Skeletal muscle tissue (tissue), 4 donors: ENCODE data around the gene CYFIP2. TPM values are rescaled to one million over a fixed set of nuclear protein-coding genes. Genes with fewer than 3 reads are reported as not detected.

Experiments
- H3K27ac ChIP-seq: one replicate; pipeline ENCODE4 v1.7.0; 2013; ENCODE audit warnings: mild to moderate bottlenecking, low read depth, low read length, inconsistent platforms
- H3K27me3 ChIP-seq, 3 donors: one replicate each; pipeline ENCODE4 v1.7.0; 2013; ENCODE audit warnings: low read length in 3 of 3; ENCODE audit not compliant: control insufficient read depth in 3 of 3, insufficient read depth in 3 of 3
- H3K36me3 ChIP-seq, 3 donors: one replicate each; pipeline ENCODE4 v1.7.0; 2013; ENCODE audit warnings: low read length in 3 of 3; ENCODE audit not compliant: control insufficient read depth in 3 of 3, insufficient read depth in 3 of 3
- H3K4me1 ChIP-seq, 3 donors: one replicate each; pipeline ENCODE4 v1.7.0; 2013; ENCODE audit warnings: low read length in 3 of 3, mild to moderate bottlenecking in 3 of 3; ENCODE audit not compliant: control insufficient read depth in 3 of 3, insufficient read depth in 3 of 3
- H3K4me3 ChIP-seq, 3 donors: one replicate each; pipeline ENCODE4 v1.7.0; 2013; ENCODE audit warnings: low read length in 3 of 3
- H3K9ac ChIP-seq, 3 donors: one replicate each; pipeline ENCODE4 v1.7.0; 2013; ENCODE audit warnings: low read length in 3 of 3, mild to moderate bottlenecking in 3 of 3, moderate library complexity in 2 of 3, low read depth in 1 of 3
- H3K9me3 ChIP-seq, 3 donors: one replicate each; pipeline ENCODE4 v1.7.0; 2013; ENCODE audit warnings: low read length in 3 of 3; ENCODE audit not compliant: control insufficient read depth in 3 of 3
- total RNA-seq: library from RNA; depleted of rRNA; stranded (reverse); fragments of >200 nt; gene quantifications from one replicate; pipeline ENCODE4 v1.2.3, GENCODE V29; 2014
- donor health status: Osteomylitis.

Gene CYFIP2
- total RNA-seq, 1 donor from 2014 or later: 7.8 TPM

DNA sequence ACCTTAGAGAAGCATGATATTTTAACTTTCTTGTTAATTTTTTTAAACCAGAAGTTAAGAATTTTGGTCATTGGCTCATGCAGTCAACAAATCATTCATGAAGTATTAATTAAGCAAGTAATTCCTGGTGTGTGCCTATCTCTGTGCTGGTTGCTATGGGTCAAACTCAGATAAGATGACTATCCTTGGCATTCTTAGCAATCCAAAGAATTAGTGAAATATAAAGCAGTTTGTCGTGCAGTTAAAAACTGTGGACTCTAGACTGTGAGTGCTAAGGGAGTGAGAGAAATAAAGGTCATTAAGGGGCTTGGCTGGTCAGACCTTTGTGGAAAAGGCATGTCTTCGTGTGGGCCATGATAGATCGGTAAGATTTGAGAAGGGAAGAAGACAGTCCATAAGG, 4.8 kb downstream of the CYFIP2 start:
- H3K27ac ChIP-seq: no peak overlapping the region
- H3K27me3 ChIP-seq: peaks cover 0 to 6% (median 0%) of the 10 kb centered on the region in 3 donors
- no peaks in the 10 kb centered on the region for H3K9me3 ChIP-seq
- H3K36me3 ChIP-seq: no peaks in the 10 kb centered on the region
- peaks cover 2 to 17% (median 16%) of the 10 kb centered on the region in 3 donors for H3K4me1 ChIP-seq
- H3K9ac ChIP-seq: no peak overlapping the region
- no peak overlapping the region for H3K4me3 ChIP-seq

DNA sequence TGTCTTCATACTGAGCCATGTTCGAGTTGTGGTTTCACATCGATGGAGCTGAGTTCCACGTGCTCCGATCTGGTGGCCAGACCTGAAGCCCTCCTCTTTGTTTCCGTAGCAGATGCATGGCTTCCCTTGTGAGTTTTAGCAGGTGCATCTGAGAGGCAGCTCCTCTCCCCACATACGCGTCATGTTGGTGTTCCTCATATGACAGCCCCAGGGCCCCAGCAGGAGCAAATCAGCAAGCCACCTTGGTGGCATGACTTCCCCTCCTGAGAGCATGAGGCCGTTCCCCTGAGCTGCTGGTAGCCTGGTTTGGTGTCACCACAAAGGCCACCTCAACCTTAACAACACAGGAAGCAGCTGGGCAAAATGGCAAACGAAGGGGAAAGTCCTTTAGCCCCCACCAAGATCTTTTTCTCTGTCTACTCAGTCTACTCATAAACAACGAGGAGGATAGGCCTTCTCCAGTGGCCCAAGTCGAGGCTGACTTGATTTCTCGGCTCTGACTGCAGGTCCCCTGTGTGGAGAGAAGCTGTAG, 5.9 kb downstream of the CYFIP2 start:
- H3K27ac ChIP-seq: no peak overlapping the region
- H3K36me3 ChIP-seq: no peaks in the 10 kb centered on the region
- H3K4me1 ChIP-seq: peaks cover 2 to 12% (median 11%) of the 10 kb centered on the region in 3 donors
- peaks cover 0 to 6% (median 0%) of the 10 kb centered on the region in 3 donors for H3K27me3 ChIP-seq
- H3K9ac ChIP-seq: no peak overlapping the region
- H3K9me3 ChIP-seq: no peaks in the 10 kb centered on the region
- H3K4me3 ChIP-seq: no peak overlapping the region

DNA sequence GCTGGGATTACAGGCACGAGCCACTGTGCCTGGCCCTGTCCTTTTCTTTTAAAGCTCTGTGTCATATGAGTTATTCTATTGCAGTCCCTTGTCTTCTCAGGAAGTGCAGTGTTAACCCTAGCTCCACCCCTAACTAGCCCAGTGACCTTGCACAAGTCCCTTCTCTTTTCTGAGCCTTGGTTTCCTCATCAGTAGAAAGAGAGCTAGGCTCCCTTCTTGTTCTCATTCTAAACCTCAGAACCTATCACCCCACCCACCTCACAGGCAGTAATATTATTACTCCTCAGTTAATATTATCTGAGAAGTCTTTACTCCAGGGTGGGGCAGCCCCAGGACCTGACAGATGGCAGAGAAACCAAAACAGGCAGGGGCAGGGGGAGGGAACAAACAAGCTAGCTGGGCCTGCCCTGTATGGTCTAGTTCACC, 7.2 kb downstream of the CYFIP2 start:
- Histone ChIP-seq H3K4me1 (peaks cover 0 to 6% (median 0%) of the 10 kb centered on the region in 3 donors), H3K4me3 (no peak overlapping the region), H3K27me3 (no peaks in the 10 kb centered on the region), H3K27ac (no peak overlapping the region), H3K9ac (no peak overlapping the region), H3K36me3 (no peaks in the 10 kb centered on the region), H3K9me3 (no peaks in the 10 kb centered on the region)

DNA sequence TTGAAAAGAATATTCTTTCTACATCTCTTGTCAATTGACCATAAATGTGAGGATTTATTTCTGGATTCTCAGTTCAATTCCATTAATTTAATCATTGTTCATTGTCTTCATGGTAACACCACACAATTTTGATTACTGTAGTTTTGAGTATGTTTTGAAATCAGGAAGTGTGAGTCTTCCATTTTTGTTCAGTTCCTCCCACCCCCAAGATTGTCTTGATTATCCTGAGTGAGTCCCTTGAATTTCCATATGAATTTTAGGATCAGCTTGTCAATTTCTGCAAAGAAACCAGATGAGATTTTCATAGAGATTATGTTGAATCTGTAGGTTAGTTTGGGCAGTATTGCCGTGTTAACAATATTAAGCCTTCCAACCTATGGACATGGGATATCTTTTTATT, 9.5 kb downstream of the CYFIP2 start:
- Histone ChIP-seq H3K4me1 (peaks cover 0 to 6% (median 0%) of the 10 kb centered on the region in 3 donors), H3K27ac (no peak overlapping the region), H3K9ac (no peak overlapping the region)

DNA sequence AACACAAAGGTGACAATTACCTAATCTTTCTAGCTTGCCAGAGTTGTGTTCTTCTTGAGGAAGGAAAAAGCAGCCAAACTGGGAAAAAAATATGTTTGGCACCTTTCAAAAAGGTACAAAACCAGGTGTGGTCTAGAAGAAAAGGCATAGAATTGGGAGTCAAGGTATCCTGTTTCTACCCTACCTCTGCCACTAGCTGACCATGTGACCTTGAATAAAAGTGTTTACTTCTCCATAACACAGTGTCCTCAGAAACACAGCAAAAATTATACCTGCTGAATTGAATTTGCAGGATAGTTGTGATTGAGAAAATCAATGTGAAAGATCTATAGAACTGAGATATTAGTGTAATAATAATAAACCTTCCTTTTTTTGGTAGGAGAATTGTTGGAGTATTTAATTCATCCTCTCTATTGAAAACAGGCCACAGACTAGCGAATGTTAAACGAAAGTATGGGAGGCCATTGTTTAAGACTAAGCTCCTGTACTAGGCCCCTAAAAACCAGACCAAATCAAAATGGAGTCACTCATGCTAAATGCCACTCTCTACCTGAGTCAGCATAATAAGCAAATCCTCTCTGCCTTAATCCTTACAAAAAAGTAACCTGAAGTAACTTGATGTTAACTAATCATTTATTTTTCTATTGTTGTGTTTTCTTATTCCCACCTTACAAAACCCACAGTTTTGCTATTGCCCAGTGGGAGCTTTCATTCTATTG, 12.6 kb downstream of the CYFIP2 start:
- H3K4me3 ChIP-seq: no peak overlapping the region
- H3K27me3 ChIP-seq: no peaks in the 10 kb centered on the region
- no peaks in the 10 kb centered on the region for H3K9me3 ChIP-seq
- H3K27ac ChIP-seq: no peak overlapping the region
- H3K36me3 ChIP-seq: no peaks in the 10 kb centered on the region
- no peak overlapping the region for H3K9ac ChIP-seq
- H3K4me1 ChIP-seq: peaks cover 0 to 8% (median 0%) of the 10 kb centered on the region in 3 donors

More for the DNA sequence above, 9.5 kb downstream of the CYFIP2 start:
- Histone ChIP-seq H3K27me3 (no peaks in the 10 kb centered on the region), H3K4me3 (no peak overlapping the region), H3K36me3 (no peaks in the 10 kb centered on the region), H3K9me3 (no peaks in the 10 kb centered on the region)

DNA sequence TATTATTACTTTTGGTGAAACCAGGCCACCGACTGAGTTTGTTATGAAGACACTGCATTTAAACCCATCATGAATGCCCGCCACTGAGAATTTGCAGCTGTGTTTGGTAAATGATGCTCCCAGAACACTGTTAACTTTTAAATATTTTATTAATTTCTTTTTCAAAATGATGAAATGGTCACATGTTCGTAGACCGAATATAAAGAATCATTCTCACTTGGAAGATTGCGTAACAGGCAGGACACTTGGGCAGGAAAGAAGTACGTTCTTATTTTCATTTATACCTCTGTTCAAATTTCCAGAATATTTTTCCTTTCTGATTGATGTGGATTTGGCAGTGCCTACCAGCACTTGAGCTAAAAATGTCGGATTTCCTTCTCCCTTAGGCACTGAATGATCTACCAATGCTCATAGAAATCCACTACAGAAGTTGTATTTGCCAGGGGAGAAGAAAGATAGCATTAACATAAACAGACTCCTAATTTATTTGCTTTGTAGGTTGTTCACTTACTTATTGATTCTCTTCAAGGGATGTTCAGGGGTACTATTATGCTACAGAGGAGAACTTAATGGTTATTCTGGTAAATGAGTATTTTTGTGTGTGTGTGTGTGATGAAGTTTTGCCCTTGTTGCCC, 13.8 kb downstream of the CYFIP2 start:
- Histone ChIP-seq H3K27me3 (no peaks in the 10 kb centered on the region), H3K27ac (no peak overlapping the region), H3K9ac (no peak overlapping the region), H3K4me3 (no peak overlapping the region), H3K9me3 (no peaks in the 10 kb centered on the region), H3K36me3 (no peaks in the 10 kb centered on the region), H3K4me1 (peaks cover 0 to 14% (median 0%) of the 10 kb centered on the region in 3 donors)

DNA sequence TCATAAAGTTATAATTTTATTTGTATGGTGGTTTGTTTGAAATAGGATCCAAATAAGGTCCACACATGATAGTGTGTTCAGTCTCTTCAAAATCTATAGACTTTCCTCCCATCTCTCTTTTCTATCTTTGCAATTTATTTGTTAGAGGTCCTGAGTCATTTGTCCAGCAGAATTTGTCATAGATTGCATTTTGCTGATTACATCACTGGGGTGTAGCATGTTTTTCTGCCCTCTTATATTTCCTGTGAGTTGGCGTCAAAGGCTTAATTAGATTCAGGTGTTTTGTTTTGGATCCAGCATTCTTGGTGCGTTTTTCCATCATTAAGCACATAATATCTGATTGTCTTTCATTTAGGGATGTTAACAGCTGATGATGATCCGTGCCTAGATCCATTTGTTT, 15.0 kb downstream of the CYFIP2 start:
- peaks cover 2 to 26% (median 4%) of the 10 kb centered on the region in 3 donors for H3K4me1 ChIP-seq
- H3K9me3 ChIP-seq: no peaks in the 10 kb centered on the region
- H3K9ac ChIP-seq: no peak overlapping the region
- no peak overlapping the region for H3K27ac ChIP-seq
- no peaks in the 10 kb centered on the region for H3K27me3 ChIP-seq
- H3K4me3 ChIP-seq: no peak overlapping the region
- H3K36me3 ChIP-seq: no peaks in the 10 kb centered on the region

DNA sequence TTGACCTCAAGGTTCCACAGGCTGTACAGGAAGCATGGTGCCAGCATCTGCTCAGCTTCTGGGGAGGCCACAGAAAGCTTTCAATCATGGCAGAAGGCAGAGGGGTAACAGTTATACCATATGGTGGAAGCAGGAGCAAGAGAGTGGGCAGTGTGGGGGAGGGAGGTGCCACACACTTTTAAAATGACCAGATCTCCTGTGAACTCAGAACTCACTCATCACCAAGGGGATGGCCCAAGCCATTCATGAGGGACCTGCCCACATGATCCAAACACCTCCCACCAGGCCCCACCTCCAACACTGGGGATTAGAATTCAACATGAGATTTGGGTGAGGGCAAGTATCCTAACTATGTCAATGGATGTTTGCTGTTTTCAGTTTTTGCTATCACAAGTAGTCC, 16.2 kb downstream of the CYFIP2 start:
- H3K4me3 ChIP-seq: no peak overlapping the region
- no peak overlapping the region for H3K27ac ChIP-seq
- no peaks in the 10 kb centered on the region for H3K9me3 ChIP-seq
- no peaks in the 10 kb centered on the region for H3K27me3 ChIP-seq
- H3K36me3 ChIP-seq: no peaks in the 10 kb centered on the region
- peaks cover 2 to 32% (median 4%) of the 10 kb centered on the region in 3 donors for H3K4me1 ChIP-seq
- no peak overlapping the region for H3K9ac ChIP-seq

DNA sequence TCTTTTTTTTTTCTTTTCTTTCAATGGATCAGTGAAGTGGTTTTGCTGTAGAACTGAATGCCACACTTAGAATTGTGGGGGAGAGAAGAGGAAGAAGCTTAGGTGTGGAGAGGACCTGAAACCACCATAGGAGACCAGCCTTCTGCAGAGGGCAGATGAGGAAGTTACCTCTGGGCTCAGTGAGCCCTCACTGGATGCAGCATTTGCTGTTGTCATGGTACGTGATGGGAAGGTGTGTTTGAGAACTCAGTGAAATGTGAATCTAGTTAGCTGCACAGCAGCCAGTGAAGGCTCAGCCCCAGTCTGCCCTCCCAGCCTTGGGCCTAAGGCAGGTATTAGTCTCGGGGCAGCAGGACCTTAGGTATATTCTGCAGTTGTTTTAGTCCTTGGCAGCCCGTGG, 17.5 kb downstream of the CYFIP2 start:
- peaks cover 2 to 28% (median 4%) of the 10 kb centered on the region in 3 donors for H3K4me1 ChIP-seq
- no peak overlapping the region for H3K4me3 ChIP-seq
- H3K27ac ChIP-seq: no peak overlapping the region
- no peak overlapping the region for H3K9ac ChIP-seq
- H3K9me3 ChIP-seq: no peaks in the 10 kb centered on the region
- no peaks in the 10 kb centered on the region for H3K27me3 ChIP-seq
- no peaks in the 10 kb centered on the region for H3K36me3 ChIP-seq
